Measurements from ENCODE around the gene NOS1AP.

NOS1AP gene

DNA sequence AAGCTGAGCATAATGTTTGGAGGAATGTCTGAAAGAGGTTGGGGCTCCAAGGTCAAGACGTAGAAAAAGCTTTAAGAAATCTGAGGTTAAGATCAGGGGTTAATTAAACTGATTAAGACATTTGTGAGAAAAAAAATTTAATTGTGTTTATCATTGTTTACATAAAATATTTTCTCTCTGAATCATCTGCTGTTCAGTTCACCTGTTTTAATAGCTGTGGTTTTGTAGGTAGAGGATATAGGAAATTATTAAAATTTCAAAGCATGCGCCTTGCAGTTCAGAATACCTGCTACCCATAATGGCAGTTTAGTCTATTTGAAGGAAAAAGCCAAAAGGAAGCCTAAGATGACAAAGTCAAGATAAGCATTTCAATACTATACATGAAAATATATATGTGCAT lies 154.0 kb downstream of the NOS1AP start:
- no peak for DNase-seq

DNA sequence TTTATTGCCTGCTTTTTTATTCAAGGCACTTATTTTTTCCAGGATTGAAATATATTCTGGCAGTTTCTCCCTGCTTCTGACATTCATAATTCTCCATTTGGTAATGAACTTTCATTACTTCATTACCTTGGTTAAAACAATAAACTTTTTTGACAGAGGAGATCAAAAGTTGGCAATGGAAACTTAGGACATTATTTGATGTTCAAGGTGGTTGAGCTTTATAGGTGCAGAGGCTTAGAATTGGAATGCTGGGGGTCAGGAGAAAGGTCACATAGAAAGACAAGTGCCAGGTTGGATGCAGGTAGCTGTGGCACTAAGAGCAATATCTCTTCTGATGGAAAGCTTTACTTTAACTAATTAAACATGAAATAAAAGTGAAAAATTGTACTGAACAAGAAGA lies 154.8 kb downstream of the NOS1AP start:
- no peak for DNase-seq

DNA sequence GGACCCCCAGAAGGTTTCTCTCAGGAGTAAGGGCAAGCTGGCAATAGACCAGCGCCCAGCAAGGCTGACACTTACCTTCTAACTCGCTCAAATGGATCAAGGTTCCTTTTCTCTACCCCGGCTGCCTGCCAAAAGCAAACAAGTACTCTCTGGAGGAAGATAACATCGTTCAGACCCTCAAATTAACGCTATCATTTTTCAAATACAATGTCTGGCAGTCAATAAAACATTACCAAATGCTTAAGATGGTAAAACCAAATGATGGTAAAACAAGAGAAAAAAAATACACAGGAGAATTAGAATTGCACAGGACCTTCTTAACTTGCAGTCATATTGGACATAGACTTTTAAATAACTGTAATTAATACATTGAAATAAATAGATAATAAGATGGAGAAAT lies 159.1 kb downstream of the NOS1AP start:
- no peak for DNase-seq

DNA sequence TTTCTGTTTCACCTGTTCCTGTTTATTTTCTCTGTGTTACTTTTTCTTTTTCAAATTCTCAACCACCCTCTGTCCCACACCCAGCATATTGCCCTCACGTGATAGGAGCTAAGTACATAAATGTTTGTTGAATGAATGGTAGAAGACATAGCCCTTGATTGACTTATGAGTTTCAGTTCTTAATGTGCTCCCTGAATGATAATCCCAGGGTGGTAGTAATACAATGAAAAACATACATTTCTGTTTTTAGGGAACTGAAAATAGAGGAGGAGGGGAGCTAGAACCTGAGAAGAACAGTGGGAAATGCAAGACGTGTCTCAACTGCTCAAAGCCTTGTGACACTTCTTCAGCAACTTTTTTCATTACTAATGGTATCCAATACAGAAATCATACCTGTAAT lies 160.1 kb downstream of the NOS1AP start:
- DNase-seq = no peak

DNA sequence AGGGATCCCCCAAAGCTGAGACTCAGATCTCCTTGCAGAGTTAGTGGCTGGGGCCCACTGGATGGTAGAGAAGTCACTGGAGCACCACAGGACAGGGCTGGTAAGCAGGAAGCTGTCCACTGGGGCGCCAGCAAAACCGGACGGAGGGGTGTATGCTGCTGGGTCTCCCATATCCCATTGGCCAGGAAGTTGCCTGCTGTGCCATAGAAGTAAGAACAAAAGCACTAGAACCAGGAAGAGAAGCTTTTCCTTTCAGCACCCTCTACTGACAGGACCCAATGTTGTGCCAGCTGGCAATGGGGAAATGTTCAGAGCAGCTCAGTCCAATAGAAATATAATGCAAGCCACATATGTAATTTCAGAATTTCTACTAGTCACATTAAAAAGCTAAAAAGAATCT lies 160.6 kb downstream of the NOS1AP start:
- no peak for DNase-seq

DNA sequence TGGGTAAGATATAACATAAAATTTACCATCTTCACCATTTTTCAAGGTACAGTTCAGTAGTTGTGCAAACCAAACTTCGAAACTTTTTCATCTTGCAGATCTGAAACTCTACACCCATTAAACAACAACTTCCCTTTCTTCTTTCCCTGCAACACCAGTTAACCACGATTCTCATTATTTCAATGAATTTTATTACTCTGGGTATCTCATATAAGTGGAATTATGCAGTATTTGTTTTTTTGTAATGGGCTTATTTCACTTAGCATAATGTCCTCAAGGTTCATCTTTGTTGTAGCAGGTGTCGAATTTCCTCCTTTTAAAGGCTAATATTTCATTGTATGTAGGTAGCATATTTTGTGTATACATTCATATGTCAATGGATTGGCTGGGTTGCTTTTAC lies 161.0 kb downstream of the NOS1AP start:
- DNase-seq = no peak

DNA sequence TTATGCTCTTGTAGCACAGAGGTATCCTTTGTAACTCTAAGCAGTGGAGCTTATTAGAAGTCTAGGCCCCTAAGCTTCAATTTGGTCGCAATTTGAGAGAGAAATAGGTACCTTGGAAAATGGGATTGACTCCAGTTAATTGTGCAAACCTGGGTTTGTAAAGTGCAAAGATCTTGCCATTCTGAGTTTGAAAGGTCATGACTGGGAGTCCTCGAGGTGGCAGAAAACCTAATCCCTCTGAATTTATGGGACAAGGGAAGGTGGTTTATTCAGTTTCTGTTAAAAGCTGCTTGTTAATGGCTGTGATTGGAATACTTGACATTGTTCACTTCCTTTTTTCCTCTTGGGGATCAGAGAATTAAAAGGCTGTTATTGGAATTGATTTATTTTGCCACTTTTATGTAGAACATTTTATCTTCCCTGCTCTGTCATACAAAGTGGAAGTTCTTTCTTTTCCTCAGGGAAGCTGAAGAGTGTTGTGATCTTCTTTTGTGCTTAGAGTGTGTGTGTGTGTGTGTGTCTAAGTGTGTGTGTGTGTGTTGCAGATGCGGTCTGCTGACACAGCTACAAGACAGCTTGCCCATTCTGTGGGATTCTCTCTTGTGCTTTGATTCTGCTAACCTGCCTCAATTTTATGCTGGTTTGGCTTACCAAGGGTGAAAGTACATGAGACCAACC lies 162.7 kb downstream of the NOS1AP start:
- DNase-seq = no peak

DNA sequence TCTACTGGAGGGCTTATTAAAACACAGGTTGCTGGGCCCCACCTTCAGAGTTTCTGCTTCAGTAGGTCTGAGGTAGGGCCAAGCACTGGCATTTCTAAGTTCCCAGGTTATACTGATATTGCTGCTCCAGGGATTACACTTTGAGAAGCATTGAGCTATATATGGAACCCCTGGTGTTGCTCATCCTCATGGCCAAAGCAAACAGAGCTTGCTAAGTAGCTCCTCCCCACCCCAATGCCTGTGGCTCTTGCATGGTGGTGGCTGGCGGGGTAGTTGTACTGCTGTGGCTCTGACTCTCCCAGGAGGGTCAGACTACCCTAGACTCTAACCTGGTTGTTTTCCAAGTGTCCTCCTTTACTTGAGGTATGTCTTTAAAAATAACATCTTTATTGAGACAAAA lies 163.6 kb downstream of the NOS1AP start:
- DNase-seq = no peak

DNA sequence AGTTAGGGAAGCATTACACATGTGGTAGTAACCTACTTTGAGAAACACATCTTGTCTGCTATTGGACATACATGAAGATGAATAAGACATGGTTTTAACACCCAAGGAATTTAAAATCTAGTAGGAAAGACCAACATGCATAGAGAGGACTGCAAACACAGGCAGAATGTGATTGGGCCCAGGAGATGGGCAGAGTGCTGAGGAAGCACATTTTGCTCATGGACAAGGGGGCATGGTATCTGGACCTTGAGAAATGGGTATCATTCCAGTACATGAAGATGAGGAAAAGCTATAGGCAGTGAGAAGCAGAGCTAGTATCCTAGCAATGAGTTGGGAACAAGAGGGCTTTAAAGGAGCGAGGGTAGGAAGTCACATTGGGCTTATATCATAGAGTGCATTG lies 164.4 kb downstream of the NOS1AP start:
- no peak for DNase-seq

DNA sequence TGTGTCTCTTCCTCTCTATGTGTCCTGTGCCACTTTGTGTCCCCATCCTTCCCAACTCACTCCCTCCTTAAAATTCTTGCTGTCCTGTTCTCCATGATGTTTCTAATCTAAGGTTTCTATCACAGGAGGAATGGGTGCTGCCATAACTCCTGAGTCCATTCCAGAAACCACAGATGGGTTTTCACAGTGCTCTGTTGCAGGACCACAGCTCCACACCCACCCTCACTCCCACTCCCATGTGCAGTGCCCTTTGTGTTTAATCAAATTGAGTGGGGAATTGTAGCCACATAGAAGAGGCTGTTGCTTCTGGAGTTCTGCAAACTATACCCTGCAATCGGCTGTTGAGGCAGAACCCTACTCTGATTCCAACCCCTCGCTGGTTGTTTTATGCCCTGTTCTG lies 165.1 kb downstream of the NOS1AP start:
- no peak for DNase-seq

DNA sequence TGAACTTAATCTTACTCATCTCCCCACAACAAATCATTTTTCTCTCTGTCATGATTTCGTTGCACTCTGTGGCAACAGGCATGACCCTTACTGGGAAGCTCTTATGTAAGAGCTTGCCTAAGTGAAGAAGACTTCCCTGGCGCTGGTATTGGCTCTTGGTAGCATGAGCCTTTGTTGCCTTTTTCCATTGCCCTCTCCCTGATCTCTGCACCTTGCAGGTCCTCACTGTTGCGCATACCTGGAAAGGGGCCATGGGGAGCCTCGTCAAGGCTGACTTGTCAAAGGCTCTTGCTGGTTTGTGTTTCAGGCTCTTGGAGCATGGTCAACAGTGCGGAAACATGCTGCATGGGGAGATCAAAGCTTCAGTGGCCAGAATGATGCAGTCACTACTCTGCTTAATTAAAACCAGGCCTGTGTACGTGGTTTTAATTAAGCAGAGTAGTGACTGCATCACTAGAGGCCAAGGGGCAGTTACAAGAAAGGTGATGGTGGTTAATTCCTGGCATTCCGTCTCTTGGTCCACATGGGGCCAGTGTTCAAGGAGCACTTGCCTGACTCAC lies 165.8 kb downstream of the NOS1AP start:
- DNase-seq = no peak

DNA sequence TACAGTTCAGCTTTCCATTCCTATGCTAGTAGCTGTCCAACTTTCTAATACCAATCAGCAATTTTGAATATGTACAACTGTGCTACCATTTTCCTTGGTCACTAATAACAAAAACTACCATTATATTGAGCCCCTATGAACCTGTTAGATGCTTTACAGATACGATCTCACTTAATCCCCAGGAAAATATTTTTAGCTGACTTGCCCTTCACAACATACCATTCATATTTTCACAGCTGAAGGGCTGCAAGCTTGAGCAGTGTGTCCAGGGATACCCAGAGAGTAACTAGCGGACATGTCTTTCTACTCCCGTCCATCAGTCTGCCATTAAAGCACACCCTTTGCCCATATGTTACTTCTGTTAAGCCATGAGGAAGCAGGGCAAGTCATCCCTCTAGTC lies 166.7 kb downstream of the NOS1AP start:
- DNase-seq = no peak

DNA sequence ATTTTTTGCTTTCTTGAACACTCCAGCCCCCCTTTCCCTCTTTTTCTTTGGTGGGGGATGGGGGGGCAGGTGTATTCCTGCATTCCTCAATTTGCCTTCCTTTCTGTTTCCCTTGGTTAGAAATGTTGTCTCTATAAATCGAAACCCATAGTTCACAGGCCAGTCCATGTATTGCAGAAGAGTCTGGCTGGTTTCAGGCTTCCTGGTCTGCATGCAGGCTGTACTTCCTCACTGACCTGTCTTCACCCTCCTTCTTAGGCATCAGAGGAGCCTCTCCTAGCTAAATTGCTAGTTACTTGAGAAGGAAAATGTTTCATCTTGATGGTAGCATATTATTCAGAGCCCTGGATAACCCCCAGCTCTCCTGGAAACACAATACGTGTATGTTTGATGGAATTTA lies 167.1 kb downstream of the NOS1AP start:
- DNase-seq = no peak

DNA sequence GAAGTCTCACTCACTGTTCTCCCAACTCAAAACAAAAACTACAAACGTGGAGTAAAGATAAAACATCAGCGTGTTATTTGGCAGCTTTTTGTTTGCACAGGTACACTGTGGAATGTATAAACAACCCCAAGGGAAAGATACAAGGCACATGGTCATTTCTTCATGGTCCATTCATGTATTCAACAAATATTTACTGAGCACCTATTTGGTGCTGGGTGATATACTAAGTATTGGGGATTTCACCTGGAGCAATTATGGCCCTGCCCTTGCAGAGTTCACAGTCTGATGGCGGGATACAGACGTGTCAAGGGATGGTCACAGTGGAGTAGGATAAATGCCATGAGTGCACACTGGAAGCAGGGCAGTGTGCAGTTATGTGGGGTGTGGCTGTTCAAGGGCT lies 171.1 kb downstream of the NOS1AP start:
- DNase-seq = no peak

DNA sequence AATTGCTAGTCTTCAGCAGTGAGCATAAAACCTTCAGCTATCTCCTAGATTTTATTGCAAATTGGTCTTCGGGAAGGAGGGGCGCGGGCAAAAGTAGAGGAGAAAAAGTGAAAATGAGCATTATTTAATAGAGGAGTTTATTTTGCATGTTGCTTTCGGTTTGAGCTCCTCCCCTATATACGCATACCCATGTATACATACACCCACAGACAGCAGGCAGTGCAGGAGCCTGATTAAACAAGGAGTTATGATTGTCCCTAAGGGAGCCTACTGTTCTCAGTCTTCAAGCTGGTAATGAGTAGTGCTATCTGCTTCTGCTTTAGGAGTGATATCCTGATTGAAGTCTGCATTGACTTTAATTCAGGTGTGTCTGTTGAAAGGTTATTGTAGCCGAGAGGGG lies 173.3 kb downstream of the NOS1AP start:
- DNase-seq = no peak

DNA sequence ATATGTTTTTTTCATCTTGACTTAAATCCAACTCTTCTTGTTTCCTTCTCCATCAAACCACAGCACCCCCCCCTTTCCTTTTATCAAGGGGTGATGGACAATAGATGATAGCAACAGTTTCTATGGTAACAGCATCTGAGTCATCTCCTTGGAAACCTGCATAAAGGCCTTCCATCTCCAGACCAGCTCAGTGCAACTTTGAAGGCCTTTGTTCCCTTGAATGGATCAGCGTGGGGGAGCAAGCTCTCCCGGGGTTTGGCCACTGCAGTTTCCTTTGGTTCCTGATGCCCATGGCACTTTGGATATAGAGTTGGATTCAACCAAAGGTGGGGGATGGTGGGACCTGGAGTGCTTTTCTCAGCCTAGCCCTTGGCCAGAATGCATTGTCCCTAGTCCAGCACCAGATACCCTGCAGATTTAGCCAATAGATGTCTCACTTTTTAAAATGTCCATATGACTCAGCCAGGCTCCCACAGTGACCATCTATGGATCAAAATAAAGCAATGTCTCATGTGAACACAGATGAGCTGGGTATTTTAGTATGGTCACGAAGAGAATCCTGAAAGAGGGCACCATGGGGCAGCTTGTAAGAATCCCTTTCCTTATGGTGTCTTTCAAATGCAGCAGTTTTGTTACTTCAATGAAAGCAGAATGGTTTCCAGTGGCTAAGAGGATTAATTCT lies 179.5 kb downstream of the NOS1AP start:
- DNase-seq = no peak

DNA sequence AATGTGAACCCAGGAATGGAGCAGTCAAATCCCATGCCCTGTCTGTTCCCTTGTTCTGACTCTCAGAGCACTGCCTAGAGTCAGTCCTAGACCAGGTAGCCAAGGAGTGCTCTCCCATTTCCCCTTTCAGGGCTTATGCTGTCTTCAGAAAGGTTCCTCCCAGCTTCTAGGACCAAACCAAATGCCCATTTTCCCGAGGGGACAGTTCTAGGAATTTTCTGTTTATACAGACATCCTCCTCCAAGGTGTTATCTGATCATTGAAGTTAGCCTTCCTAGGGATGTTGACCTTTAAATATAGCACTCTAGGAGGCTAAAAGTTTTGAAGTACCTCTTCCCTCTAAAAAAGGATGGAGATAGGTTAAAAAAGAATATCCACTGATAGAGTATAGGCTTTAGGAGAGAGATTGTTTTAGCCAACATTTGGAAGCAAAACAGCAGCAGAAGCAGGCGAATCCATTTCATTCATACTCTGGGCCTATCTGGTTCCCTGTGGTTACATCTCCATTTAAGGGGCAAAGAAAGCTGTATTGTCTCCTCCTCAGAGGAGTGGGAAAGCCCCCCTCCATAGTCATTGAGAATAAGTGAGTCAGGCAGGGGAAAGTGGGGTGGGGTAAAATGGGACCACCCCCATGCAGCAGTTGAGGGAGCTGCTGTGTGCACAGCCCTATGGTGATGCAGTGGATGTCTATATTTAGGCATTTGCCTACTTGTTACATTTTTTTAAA lies 180.7 kb downstream of the NOS1AP start:
- DNase-seq = no peak

DNA sequence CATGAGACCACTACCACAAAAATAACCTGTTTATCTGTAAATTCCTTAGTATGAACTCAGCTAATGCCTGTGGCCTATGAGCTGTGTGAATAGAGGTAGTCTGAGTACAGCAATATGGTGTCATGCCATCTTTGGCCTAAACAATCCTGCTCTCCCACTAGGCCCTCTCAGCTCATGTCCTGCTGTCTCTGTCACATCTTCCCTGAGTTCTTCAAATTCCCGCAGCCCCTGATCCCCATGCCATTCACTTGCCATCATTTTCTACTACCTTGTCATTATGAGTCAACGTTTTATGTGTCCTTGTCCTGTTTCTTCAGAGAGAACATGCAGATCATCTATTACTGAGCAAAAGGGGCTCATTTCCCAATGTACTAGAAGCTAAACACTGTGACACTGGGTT lies 181.6 kb downstream of the NOS1AP start:
- no peak for DNase-seq

DNA sequence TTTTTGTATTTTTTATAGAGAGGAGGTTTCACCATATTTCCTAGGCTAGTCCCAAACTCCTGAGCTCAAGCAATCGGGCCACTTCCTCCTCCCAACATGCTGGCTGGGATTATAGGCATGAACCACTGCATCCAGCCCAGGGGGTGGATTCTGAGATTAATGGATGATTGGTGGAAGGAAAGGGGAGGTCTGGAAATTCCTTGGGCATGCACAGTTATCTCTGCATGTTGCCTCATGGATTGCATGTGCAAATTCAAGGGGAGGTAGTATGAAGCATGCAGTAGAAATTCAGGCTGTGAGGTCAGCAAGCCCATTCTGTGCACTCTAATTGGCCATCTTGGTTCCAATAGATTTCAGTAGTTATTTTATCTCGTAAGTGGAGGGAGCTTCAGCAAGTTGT lies 182.7 kb downstream of the NOS1AP start:
- no peak for DNase-seq

DNA sequence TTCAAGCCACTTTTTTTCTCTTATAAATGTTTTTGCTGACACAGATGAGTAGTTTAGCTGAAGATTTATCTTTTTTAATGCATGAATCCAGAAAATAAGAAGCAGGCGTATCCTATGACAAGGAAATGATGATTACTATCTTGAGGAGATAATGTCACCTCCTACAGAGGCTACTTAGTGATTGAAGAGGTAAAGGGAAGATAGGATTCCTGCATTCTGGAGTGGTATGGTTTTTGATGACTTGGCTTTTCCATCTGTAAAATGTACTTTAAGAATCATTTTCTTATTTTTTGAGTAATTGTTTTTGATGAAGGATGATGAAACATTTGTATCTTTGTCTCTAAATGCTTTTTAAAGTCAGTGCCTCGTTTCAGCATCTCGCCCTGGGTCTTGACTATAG lies 184.3 kb downstream of the NOS1AP start:
- no peak for DNase-seq

DNA sequence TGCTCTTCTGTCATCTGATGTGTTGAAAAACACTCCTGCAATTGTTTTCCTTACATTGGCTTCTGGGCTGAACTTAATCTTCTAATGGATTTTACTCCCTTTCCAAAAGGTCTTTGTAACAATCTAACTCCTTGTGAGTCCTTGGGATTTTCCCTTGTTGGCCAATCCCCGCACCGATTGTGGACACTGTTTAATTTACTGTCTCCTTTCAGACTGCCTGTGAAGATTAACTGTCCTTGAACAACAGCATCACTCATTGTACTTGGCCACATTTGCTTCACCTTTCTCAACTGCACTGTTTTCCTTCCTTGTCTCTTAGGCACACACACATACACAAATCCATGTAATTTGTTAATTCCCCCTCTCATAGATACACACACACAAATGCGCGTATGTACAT lies 186.8 kb downstream of the NOS1AP start:
- no peak for DNase-seq

DNA sequence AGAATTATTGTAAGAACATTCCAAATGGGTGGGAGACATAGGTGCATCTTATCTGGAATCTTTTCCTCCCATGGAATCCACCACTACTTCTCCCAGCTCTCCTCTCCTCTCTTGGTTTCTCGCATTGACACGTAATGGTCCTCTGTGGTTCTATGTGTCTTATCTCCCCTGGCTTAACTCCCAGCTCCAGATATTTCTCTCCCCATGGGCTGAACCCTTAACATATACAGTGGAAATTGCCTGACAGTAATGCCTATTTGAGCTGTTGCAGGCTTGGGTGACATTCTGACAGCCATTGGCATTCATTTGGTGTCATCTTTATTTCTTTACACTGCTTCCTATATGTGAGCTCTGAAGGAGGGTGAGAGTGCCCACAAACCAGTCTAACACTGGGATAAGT lies 188.9 kb downstream of the NOS1AP start:
- DNase-seq = no peak

DNA sequence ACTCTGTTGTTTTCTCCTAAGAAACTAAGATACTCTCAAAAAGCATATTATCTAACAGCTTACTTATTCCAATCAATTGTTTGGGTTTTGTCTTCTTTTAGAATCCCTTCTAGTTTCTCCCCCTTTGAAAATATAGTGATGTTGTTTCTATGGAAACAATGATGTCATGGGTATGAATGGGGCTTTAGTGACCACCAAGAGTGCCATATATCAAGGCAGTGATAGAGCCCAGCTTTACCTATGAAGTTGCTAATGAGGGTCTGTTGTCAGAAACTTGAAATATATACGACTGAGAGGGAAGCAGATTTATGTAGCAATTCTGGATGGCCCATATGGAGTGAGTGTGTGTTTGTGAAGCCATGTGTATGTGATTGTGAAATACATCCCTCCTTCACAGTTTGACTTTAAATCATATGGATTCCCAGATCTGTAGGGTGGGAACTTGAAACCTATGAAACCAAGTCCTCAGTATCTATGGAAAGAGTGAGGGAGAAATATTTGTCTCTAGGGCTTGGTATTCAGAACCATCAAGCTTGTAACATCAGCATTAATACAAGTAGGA lies 190.5 kb downstream of the NOS1AP start:
- no peak for DNase-seq

DNA sequence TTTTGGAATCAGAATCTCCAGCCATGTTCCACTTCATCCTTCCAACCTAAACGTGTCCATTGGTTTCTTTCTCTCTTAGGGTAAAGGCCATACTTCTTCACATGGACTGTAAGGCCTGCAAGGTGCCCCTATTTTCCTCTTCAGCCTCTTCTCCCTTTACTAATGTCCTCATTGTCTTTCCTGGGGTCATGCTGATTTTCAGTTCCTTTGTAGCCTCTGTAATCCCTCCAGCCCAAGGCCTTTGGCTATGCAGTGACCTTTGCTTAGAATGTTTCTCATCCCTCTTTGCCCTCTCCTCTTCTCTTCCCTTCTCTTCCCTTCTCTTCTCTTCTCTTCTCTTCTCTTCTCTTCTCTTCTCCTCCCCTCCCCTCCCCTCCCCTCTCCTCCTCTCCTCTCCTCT lies 194.6 kb downstream of the NOS1AP start:
- no peak for DNase-seq
